Stimulated activated CD8-positive, alpha-beta memory T cell treated with anti-CD3 and anti-CD28 coated beads, Interleukin-7, amount 100 ng/mL, for 24 hours (primary cell): ENCODE data around the gene FOS.
A peak's percentile ranks its signal among the peaks of the same experiment; 100 is the strongest.
"Not testable (repeated sequence)": the region's sequence is repeated elsewhere in the genome, so short reads cannot be mapped to it uniquely, and the experiment has no call there.

Source experiments
- DNase-seq: peaks from one replicate; pipeline ENCODE4 v3.0.0-alpha.2; 2020; ENCODE audit warnings: low read depth

FOS gene

DNA sequence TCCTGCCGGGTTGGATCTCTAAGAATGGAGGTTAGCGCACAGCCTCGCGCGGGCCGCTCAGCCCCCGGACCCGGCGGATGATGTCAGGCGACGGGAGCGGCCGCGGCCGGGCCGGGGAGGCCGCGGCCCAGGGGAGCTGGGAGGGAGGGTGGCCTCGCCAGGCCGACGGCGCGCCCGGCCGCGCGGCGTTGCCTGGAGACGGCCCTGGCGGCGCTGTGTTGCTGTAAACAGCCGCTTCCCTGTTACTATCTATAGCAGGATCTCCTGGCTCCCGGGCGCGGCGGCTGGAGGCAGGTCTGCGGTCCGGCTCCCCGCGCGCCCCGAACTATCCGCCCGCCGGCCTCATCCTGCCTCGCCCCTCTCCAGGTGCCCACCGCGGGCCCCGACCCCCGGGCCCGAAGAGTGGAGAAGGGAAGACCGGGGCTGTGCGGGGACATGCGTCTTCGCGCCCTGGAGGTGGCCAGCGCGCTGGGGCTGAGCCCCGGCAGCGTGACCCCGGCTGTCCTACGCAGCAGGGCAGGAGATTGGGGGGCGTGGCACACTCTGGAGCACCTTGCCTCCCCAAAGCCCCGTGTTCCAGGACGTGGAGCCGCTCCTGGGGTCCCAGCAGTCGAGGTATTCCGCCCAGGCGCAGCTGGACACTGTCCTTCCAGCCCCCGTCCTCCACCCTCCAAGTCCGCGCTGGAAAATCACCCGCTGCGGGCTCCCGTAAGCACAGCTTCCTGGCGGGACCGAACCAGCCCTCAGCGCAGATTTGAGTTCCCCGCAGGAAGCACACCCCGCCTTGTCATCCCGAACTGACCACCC is 1.4 kb upstream of the FOS start:
- no peak for DNase-seq

DNA sequence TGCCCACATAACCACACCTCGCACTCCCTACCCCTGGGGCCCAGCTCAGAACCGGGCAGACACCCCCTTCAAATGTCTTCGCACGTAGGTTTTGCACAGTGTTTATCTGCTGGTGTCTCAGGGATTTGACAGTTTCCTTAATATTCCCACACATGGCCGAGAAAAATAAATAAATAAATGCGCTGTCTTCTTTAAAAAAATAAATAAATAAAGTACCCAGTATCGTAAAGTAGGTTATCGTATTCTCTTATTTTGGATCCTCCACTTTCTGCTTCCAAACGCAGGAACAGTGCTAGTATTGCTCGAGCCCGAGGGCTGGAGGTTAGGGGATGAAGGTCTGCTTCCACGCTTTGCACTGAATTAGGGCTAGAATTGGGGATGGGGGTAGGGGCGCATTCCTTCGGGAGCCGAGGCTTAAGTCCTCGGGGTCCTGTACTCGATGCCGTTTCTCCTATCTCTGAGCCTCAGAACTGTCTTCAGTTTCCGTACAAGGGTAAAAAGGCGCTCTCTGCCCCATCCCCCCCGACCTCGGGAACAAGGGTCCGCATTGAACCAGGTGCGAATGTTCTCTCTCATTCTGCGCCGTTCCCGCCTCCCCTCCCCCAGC is 710 bp upstream of the FOS start:
- no peak for DNase-seq

GRCh38 chr14:75279153-75279762 is 630 bp downstream of the FOS start:
- no peak for DNase-seq

GRCh38 chr14:75279763-75280290 is 1.2 kb downstream of the FOS start:
- no peak for DNase-seq

DNA sequence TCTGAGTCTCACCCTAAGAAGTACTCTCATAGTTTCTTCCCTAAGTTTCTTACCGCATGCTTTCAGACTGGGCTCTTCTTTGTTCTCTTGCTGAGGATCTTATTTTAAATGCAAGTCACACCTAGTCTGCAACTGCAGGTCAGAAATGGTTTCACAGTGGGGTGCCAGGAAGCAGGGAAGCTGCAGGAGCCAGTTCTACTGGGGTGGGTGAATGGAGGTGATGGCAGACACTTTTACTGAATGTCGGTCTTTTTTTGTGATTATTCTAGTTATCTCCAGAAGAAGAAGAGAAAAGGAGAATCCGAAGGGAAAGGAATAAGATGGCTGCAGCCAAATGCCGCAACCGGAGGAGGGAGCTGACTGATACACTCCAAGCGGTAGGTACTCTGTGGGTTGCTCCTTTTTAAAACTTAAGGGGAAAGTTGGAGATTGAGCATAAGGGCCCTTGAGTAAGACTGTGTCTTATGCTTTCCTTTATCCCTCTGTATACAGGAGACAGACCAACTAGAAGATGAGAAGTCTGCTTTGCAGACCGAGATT is 1.7 kb downstream of the FOS start:
- DNase-seq, result no peak

GRCh38 chr14:75280831-75281653 is 2.4 kb downstream of the FOS start:
- DNase-seq, result no peak

GRCh38 chr14:75281654-75282019 is 3.0 kb downstream of the FOS start:
- no peak for DNase-seq

GRCh38 chr14:75282170-75282554 is 3.5 kb downstream of the FOS start:
- no peak for DNase-seq

DNA sequence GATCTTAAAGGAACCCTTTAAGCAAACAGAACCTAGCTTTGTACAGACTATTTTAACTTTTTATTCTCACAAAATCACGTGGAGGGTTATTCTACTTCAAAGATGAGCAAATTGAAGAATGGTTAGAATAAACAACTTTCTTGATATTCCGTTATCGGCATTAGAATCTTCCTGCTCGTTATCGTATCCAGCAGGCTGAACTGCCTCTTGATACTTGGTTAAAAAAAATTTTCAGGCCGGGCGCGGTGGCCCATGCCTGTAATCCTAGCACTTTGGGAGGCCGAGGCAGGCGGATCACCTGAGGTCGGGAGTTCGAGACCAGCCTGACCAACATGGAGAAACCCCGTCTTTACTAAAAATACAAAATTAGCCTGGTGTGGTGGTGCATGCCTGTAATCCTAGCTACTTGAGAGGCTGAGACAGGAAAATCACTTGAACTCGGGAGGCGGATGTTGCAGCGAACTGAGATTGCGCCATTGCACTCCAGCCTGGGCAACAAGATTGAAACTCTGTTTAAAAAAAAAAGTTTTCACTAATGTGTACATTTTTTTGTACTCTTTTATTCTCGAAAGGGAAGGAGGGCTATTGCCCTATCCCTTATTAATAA is 4.0 kb downstream of the FOS start:
- DNase-seq, result not testable (repeated sequence)

GRCh38 chr14:75283162-75283832 is 4.7 kb downstream of the FOS start:
- DNase-seq, result no peak

GRCh38 chr14:75283833-75284563 is 5.4 kb downstream of the FOS start:
- no peak for DNase-seq

GRCh38 chr14:75285331-75285730 is 6.7 kb downstream of the FOS start:
- DNase-seq, result no peak

- no peak for DNase-seq
Measured at GRCh38 chr14:75286313-75286712, 7.7 kb downstream of the FOS start.

DNA sequence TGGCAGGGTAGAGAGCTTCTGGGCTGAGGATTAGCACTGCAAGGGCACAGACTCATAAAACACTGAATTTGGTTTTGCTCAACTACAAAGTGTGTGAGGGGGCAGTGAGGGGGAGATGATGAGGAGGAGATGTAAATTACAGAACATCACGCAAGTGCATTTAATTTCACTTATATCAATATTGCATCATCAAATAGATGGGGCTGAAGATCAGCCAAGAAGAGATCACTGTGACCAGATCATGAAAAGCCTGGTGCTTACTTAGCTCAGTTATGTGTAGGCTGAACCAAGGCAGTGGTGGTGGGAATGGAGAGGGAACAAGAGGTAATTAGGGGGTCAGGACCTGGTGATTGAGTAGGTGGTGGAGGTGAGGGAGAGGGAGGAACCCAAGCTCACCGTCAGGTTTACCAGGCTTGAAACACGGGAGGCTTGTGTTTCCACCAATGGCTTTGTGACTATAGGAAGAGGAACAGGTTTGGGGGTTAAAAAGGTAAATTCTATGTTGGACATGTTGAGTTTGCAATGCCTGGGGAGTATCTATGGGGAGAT is 11.3 kb downstream of the FOS start:
- no peak for DNase-seq

GRCh38 chr14:75290851-75291250 is 12.2 kb downstream of the FOS start:
- no peak for DNase-seq

DNA sequence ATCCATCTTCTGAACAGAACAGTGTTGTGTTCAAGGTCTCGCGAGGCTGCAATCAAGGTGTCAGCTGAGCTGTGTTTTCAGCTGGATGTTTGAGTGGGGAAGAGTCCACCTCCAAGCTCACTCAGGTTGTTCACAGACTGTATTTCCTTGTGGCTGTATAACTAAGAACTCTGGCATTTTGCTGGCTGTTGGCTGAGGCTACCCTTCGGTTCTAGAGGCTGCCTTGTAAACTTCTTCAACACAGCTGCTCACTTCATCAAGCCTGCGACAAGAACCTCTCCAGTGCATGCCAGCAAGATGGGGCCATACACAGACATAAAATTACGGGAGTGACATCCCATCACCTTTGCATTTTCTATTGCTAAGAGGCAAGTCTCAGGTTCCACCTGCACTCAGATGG is 12.7 kb downstream of the FOS start:
- no peak for DNase-seq

DNA sequence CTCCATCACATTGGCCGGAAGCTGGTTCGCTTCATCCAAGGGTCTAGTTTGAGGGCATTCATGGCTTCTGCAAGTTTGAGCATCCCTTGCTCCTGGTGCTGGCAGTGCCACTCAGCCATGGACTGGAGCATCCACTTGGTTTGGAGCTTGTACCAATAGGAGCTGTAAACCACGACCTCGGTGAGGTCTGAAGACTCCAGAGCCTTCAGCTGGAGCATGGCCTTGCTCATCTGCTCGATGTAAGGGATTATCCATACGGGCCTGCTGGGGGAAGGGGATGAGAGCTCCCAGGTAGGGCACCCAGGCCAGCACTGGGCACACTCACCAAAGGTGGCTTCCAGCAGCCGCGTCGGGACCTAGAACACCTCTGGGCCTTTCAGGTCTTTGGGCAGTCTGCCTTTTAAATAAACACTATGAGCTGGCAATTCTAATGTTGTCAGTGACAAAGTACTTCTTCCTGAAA is 13.5 kb downstream of the FOS start:
- DNase-seq, result no peak

GRCh38 chr14:75292886-75293285 is 14.3 kb downstream of the FOS start:
- DNase-seq, result no peak

DNA sequence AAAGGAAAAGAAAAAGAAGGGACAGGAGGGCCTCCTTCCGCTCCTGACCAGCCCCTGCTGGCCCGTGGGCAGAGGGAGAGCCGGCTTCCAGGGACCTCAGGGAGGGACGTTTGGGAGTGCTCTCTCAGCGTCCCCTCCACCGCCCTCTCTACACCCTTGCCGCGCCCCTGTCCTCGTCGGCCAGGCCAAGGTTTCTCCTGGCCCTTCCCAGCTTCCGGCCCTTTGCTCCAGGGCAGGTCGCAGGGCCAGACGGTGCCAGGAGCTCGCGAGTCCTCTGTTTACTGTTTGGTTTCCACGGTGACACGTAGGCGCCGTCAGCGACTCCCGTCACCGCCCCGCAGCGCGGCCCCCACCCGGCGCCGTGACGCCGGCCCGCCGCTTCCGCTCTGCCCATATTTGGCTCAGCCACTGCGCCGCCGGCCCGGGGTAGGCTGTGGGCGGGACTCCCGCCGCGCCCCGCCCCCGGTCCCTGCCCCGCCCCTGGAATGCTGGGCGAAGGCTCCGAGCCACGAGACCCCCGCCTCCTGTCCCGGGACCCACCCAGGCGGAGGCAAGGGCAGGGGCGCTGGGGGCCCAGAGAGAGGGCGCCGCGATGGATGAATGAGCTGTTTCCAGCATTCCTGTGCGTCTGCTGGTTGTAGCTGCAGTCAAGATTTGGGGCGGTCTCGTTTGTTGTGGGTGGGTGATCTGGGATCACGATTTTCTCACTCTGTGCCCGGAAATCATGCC is 15.5 kb downstream of the FOS start:
- peak; percentile 81 for DNase-seq
